Stimulated activated CD8-positive, alpha-beta memory T cell treated with anti-CD3 and anti-CD28 coated beads, Interleukin-12 subunit alpha, Interleukin-12 subunit beta, amount 100 ng/mL, for 4 hours (primary cell): ENCODE measurements around the gene TAF1A.

Source experiments
- DNase-seq: peaks from one replicate; pipeline ENCODE4 v3.0.0-alpha.2; 2020; ENCODE audit warnings: low read depth

The TAF1A gene

DNA sequence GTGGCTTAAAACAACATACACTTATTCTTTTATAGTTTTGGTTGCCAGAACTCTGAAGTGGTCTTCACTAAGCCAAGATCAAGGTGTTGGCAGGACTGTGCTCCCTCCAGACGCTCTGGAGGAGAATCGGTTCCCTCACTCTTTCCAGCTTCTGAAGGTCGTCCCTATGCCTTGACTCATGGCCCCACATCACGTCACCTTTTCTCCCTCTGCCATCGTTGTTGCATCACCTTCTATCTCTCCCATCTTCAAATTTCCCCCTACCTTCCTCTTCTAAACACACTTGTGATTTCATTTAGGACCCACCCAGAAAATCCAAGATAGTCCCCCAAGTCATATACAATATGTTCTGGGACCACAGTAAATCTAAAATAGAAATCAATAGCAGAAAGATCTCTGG lies 54.3 kb downstream of the TAF1A start:
- no peak for DNase-seq

DNA sequence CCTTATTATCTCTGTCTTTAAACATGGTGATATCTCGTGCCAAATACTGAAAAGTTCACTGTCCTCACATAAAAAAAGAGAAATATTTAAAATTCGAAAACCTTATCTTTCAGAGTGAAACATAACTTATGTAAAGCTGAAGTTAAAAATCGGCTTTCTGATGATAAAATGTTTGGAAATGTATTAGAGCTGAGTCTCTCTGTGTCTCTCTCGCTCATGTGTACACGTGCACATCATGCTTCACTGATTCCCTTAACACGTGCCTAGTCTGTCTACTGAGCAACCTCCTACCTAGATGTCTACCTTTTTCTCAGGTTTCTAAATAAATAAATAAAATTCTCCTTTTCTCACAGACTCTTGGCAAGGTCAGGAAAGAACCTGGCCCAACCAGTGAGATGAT lies 58.9 kb downstream of the TAF1A start:
- no peak for DNase-seq

- DNase-seq = no peak
Measured at GRCh38 chr1:222529916-222530315, 59.8 kb downstream of the TAF1A start.

- DNase-seq = no peak
Measured at GRCh38 chr1:222529181-222529580, 60.6 kb downstream of the TAF1A start.

- no peak for DNase-seq
Measured at GRCh38 chr1:222525951-222526350, 63.8 kb downstream of the TAF1A start.

GRCh38 chr1:222523852-222524251 lies 65.9 kb downstream of the TAF1A start:
- DNase-seq = no peak

DNA sequence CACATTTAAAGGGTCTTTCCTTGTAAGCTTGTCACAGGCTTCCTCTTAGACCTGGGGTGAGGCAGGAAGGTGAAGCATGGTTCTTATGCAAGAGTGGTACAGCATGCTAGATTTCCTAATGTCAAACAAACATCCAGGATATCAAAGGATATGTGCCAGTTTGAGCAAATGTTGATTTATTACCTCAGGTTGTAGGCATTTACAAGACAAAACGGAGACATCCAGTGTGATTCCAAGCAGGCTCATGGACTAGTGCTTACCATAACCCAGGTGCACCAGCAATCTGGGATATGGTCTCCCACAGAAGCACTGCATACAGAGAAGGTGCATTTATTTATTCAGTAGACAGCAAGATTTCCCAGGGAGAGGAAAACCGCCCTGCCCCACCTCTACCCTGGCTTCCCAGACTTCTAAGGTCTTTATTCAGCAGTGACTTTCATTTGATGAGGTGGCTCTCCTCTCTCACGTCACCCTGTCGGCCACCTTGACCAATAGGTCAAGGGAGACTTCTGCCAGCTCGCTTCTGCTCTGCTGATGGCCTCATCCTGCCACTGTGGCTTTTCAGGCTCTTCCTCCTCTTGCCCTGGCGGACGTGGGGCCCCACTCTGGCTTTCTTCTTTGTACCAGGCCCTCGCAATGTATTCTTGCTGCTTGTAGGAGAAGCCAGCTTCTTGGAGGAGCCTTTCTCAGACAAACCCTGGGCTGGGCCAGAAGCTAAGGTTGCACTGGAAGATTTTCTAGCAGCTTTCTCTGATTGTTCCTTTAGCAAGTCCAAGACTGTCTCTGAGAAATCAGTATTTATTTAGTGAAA lies 67.4 kb downstream of the TAF1A start:
- DNase-seq = no peak

GRCh38 chr1:222521299-222522104 lies 68.2 kb downstream of the TAF1A start:
- DNase-seq = no peak
